Transverse colon (tissue), 4 donors: ENCODE results near the gene STRA6.

Source experiments
- CTCF ChIP-seq, 5 experiments: fragments of 200-600 bp in 3 of 5; fragments of 450-650 bp in 2 of 5; sonication (generic) in 3 of 5; IDR thresholded peaks; 1 replicate in 2 of 5; 2 replicates in 3 of 5; pipeline ENCODE4 v1.5.1; 2016 to 2017; ENCODE audit warnings: antibody characterized with exemption in 5 of 5, inconsistent platforms in 3 of 5, mild to moderate bottlenecking in 2 of 5, moderate library complexity in 1 of 5
- POLR2A ChIP-seq: fragments of 450-650 bp; IDR thresholded peaks from one replicate; pipeline ENCODE4 v1.6.1; 2016; ENCODE audit warnings: antibody characterized with exemption, mild to moderate bottlenecking, moderate library complexity
- POLR2AphosphoS5 ChIP-seq, 3 donors: sonication (generic); formaldehyde crosslinking; IDR thresholded peaks; one replicate each; pipeline ENCODE4 v1.6.1; 2016; ENCODE audit warnings: antibody characterized with exemption in 3 of 3

- TF ChIP-seq CTCF (IDR thresholded peaks at IDR 0.05) (no peak), POLR2A (no peak), POLR2AphosphoS5 (IDR thresholded peaks at IDR 0.05) (no peak)
Measured at GRCh38 chr15:74174219-74174957, 28.2 kb downstream of the STRA6 start.
